Esophagus squamous epithelium (tissue), 5 donors: ENCODE results near the gene SLC9A2. TPM values are rescaled to one million over a fixed set of nuclear protein-coding genes. Genes with fewer than 3 reads are reported as not detected.

Experiments
- DNase-seq: peaks from one replicate; lab custom pipeline; 2025; lab: John Stamatoyannopoulos, UW
- H3K27ac ChIP-seq, 4 donors: fragments of 200-600 bp; sonication (generic); one replicate each; pipeline ENCODE4 v1.5.1; 2016 to 2019; ENCODE audit warnings: mild to moderate bottlenecking in 1 of 4
- H3K27me3 ChIP-seq, 4 donors: fragments of 200-600 bp; sonication (generic); 1 replicate in 3 of 4; 2 replicates in 1 of 4; pipeline versions ENCODE4 v1.5.1 to v1.6.0; 2017 to 2021; ENCODE audit warnings: antibody characterized with exemption in 1 of 4
- H3K36me3 ChIP-seq, 3 donors: fragments of 200-600 bp; sonication (generic); one replicate each; pipeline ENCODE4 v1.5.1; 2016 to 2019
- H3K4me1 ChIP-seq, 3 donors: fragments of 200-600 bp; sonication (generic); one replicate each; pipeline ENCODE4 v1.5.1; 2017 to 2019
- H3K4me3 ChIP-seq, 4 donors: fragments of 200-600 bp; sonication (generic); 1 replicate in 3 of 4; 2 replicates in 1 of 4; pipeline ENCODE4 v1.5.1; 2016 to 2019; ENCODE audit warnings: mild to moderate bottlenecking in 2 of 4, moderate library complexity in 1 of 4
- H3K9me3 ChIP-seq, 3 donors: fragments of 200-600 bp; sonication (generic); one replicate each; pipeline ENCODE4 v1.5.1; 2016 to 2019
- POLR2A ChIP-seq, 4 donors: fragments of 450-650 bp; IDR thresholded peaks; one replicate each; pipeline ENCODE4 v1.6.1; 2017; ENCODE audit warnings: antibody characterized with exemption in 4 of 4, mild to moderate bottlenecking in 4 of 4, moderate library complexity in 3 of 4
- WGBS, 2 donors: methylation state at CpG; one replicate each; pipeline ENCODE4 v1.1.5; 2018; 5-methylcytosine and 5-hydroxymethylcytosine counted together
- intact Hi-C: fragments of 100-400 bp; cut with DNase I; formaldehyde crosslinking; loops from one replicate; pipeline ENCODE4 v1.15.0; 2022
- total RNA-seq, 4 donors: library from RNA; depleted of rRNA; stranded (reverse); fragments of >200 nt; gene quantifications; one replicate each; pipeline ENCODE4 v1.1.0, GENCODE V29; 2016
- TF ChIP-seq, protein P1 (sequence below), 6 experiments: fragments of 450-650 bp in 4 of 6; fragments of 200-600 bp in 2 of 6; sonication (generic) in 2 of 6; IDR thresholded peaks; one replicate each; pipeline ENCODE4 v1.5.1; 2016 to 2019; ENCODE audit warnings: antibody characterized with exemption in 6 of 6, mild to moderate bottlenecking in 4 of 6, moderate library complexity in 4 of 6
- donor health status: DM: yes; HTN: yes; CAD: no.

Gene SLC9A2
- total RNA-seq, 4 donors from 2014 or later = 0.47 TPM; not detected in 3

GRCh38 chr2:102593516-102593915 lies 25.8 kb upstream of the SLC9A2 start:
- peaks cover 0 to 7% (median 0%) of the 10 kb centered on the region in 3 donors for H3K4me1 ChIP-seq
- no peak for DNase-seq
- H3K27me3 ChIP-seq = peaks cover 0 to 2% (median 0%) of the 10 kb centered on the region in 4 donors
- no peak overlapping the region for H3K4me3 ChIP-seq
- H3K27ac ChIP-seq = no peak overlapping the region
- 49 to 59% methylated on average over 3 of the region's 3 CpGs for WGBS, 2 donors
- no peaks in the 10 kb centered on the region for H3K36me3 ChIP-seq
- TF ChIP-seq, protein P1, sequence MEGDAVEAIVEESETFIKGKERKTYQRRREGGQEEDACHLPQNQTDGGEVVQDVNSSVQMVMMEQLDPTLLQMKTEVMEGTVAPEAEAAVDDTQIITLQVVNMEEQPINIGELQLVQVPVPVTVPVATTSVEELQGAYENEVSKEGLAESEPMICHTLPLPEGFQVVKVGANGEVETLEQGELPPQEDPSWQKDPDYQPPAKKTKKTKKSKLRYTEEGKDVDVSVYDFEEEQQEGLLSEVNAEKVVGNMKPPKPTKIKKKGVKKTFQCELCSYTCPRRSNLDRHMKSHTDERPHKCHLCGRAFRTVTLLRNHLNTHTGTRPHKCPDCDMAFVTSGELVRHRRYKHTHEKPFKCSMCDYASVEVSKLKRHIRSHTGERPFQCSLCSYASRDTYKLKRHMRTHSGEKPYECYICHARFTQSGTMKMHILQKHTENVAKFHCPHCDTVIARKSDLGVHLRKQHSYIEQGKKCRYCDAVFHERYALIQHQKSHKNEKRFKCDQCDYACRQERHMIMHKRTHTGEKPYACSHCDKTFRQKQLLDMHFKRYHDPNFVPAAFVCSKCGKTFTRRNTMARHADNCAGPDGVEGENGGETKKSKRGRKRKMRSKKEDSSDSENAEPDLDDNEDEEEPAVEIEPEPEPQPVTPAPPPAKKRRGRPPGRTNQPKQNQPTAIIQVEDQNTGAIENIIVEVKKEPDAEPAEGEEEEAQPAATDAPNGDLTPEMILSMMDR (IDR thresholded peaks at IDR 0.05) = no peak
- TF ChIP-seq POLR2A (IDR thresholded peaks at IDR 0.05) = no peak
- intact Hi-C loops = no loop called here
- no peaks in the 10 kb centered on the region for H3K9me3 ChIP-seq

GRCh38 chr2:102594445-102595016 lies 24.8 kb upstream of the SLC9A2 start:
- intact Hi-C loops = no loop called here
- H3K9me3 ChIP-seq = no peaks in the 10 kb centered on the region
- no peak overlapping the region for H3K27ac ChIP-seq
- H3K27me3 ChIP-seq = peaks cover 0 to 2% (median 0%) of the 10 kb centered on the region in 4 donors
- 69 to 75% methylated on average over 6 of the region's 6 CpGs for WGBS, 2 donors
- H3K36me3 ChIP-seq = no peaks in the 10 kb centered on the region
- DNase-seq = no peak
- TF ChIP-seq, protein P1 (IDR thresholded peaks at IDR 0.05) = no peak
- no peak for TF ChIP-seq POLR2A (IDR thresholded peaks at IDR 0.05)
- H3K4me1 ChIP-seq = no peaks in the 10 kb centered on the region
- no peak overlapping the region for H3K4me3 ChIP-seq

- no peak for DNase-seq
- no peaks in the 10 kb centered on the region for H3K36me3 ChIP-seq
- H3K9me3 ChIP-seq = no peaks in the 10 kb centered on the region
- peaks cover 0 to 12% (median 0%) of the 10 kb centered on the region in 4 donors for H3K27me3 ChIP-seq
- intact Hi-C loops = no loop called here
- no peaks in the 10 kb centered on the region for H3K4me1 ChIP-seq
- 80 to 87% methylated on average over 3 to 9 of the region's 9 CpGs for WGBS, 2 donors
- no peak overlapping the region for H3K27ac ChIP-seq
- no peak overlapping the region for H3K4me3 ChIP-seq
- TF ChIP-seq, protein P1 (IDR thresholded peaks at IDR 0.05) = no peak
- no peak for TF ChIP-seq POLR2A (IDR thresholded peaks at IDR 0.05)
These were observed 21.6 kb upstream of the SLC9A2 start for GRCh38 chr2:102597788-102598187.

- Histone ChIP-seq H3K9me3 (no peaks in the 10 kb centered on the region), H3K36me3 (no peaks in the 10 kb centered on the region), H3K4me3 (no peak overlapping the region), H3K27ac (no peak overlapping the region), H3K27me3 (peaks cover 0 to 12% (median 0%) of the 10 kb centered on the region in 4 donors), H3K4me1 (peaks cover 0 to 10% (median 0%) of the 10 kb centered on the region in 3 donors)
- no peak for TF ChIP-seq POLR2A (IDR thresholded peaks at IDR 0.05)
- TF ChIP-seq, protein P1 (IDR thresholded peaks at IDR 0.05) = no peak
- WGBS, 2 donors = 48 to 72% methylated on average over 4 to 6 of the region's 6 CpGs
- DNase-seq = no peak
- intact Hi-C loops = no loop called here
These were observed 19.9 kb upstream of the SLC9A2 start for GRCh38 chr2:102599486-102599885.

GRCh38 chr2:102601730-102602129 lies 17.6 kb upstream of the SLC9A2 start:
- intact Hi-C loops = no loop called here
- TF ChIP-seq POLR2A (IDR thresholded peaks at IDR 0.05) = no peak
- TF ChIP-seq, protein P1 (IDR thresholded peaks at IDR 0.05) = no peak
- WGBS, 2 donors = 71 to 76% methylated on average over 2 of the region's 2 CpGs

More at GRCh38 chr2:102601730-102602129, 17.6 kb upstream of the SLC9A2 start:
- no peak for DNase-seq
- H3K27ac ChIP-seq = no peak overlapping the region
- peaks cover 0 to 12% (median 0%) of the 10 kb centered on the region in 4 donors for H3K27me3 ChIP-seq
- H3K9me3 ChIP-seq = no peaks in the 10 kb centered on the region
- no peaks in the 10 kb centered on the region for H3K36me3 ChIP-seq
- no peak overlapping the region for H3K4me3 ChIP-seq
- H3K4me1 ChIP-seq = peaks cover 0 to 32% (median 3%) of the 10 kb centered on the region in 3 donors
